Measurements from ENCODE around the gene INPP5A. TPM values are rescaled to one million over a fixed set of nuclear protein-coding genes. Genes with fewer than 3 reads are reported as not detected.

The INPP5A gene
- total and polyA plus RNA-seq, 11 donors: 38.6 to 179 (median 102) TPM

DNA sequence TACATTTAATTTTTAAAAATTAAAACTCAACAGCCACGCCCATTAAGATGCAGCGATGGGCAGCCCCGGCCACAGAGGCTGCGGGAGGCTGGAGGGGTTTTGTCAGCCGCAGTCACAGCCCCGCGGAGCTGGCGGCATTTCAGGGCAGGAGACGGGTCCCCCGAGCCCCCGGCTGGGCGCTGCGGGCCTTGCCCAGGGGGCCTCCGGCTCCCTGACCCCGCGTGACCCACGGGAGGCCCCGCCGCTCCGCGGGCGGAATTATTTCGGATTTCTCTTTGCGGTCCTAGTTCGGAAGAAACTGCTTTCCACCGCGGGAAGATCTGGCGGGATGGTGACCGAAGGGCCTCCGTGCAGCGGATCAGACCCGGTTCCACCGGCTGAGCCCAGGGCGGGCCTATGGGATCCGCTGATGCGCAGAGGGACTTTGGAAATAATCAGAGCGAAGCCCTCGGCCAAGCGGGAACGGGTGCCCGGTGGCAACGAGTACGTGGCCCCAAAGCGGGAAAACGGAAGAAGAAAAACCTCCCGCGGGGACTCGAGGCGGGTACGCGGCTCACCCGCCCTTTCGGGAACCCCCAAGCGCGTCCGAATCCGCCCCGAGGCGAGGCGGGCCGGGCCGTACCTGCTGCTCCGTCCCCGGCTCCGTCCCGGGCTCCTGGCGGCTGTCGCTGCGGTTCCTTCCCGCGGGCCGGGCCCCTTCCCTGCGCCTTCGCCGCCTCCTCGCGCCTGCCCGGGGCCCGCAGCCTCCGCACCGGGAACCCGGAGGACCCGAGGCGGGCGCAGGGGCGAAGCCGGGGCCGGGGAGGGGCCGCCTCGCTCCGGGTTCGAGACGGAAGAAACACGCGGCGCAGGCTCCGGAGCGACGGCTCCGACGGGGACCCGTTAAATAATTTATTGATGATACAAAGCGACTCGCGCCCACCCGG lies 246.6 kb downstream of the INPP5A start:
- H3K4me1 ChIP-seq: peaks cover 0 to 47% (median 14%) of the 10 kb centered on the region in 12 donors
- H3K4me3 ChIP-seq: no peak overlapping the region
- H3K9me3 ChIP-seq: no peaks in the 10 kb centered on the region
- H3K27ac ChIP-seq: no peak overlapping the region
- H3K27me3 ChIP-seq: peaks cover 47 to 62% (median 52%) of the 10 kb centered on the region in 9 donors
- H3K36me3 ChIP-seq: peaks cover 0 to 42% (median 30%) of the 10 kb centered on the region in 9 donors
- ATAC-seq (no peak), DNase-seq (no peak)
- TF ChIP-seq CTCF (IDR thresholded peaks at IDR 0.05): no peak
- TF ChIP-seq POLR2A (IDR thresholded peaks at IDR 0.05): no peak
- intact Hi-C loops (cut with DNase I): no loop called here
- WGBS, 4 donors: 17 to 24% (median 21%) methylated on average over 65 to 106 of the region's 106 CpGs

DNA sequence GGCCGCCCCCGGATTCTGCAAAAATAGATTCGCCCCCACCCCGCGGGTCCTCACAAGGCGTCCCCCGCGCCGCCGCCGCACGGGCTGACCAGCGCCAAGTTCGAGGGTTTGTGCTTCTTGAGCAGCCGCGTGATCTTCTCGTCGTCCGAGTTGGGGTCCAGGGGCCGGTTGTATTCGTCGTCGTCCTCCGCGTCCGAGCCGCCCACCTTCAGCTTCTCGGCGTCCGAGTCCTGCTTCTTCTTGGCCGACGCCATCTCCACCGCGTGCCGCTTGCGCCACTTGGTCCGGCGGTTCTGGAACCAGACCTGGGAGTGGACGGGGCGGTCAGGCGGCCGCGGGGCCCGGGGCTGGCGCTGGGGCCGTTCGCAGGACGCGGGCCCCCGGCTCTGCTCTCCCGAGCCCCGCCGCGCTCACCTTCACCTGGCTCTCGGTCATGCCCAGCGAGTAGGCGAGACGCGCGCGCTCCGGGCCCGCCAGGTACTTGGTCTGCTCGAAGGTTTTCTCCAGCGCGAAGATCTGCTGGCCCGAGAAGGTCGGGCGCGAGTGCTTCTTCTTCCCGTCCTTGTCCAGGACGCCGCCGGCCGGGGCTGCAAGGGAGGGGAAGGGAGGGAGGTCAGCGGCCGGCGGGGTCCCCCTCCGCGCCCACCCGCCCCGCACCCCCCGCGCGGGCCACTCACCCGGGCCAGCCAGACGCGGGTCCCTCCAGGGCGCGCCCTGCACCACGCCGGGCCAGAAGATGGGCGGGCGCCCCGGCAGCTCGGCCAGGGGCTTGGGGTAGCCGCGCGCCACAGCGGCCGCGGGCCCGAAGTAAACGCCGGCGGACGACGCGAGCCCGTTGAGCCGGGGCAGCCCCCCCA lies 247.5 kb downstream of the INPP5A start:
- intact Hi-C loops (cut with DNase I): loop anchor here in 3 of 10 donors (5.0 kb wide), 1 partner anchor 128 kb away; no protein-coding TSS in a partner anchor
- Histone ChIP-seq H3K36me3 (peaks cover 0 to 33% (median 24%) of the 10 kb centered on the region in 9 donors), H3K4me3 (peak overlapping the region in 2 of 12 donors; percentile 19 to 32), H3K9me3 (no peaks in the 10 kb centered on the region), H3K27me3 (peaks cover 47 to 71% (median 59%) of the 10 kb centered on the region in 9 donors), H3K4me1 (peaks cover 0 to 47% (median 14%) of the 10 kb centered on the region in 12 donors), H3K27ac (no peak overlapping the region)
- WGBS, 4 donors: 4 to 6% (median 5%) methylated on average over 37 to 111 of the region's 111 CpGs
- ATAC-seq: no peak
- no peak for TF ChIP-seq POLR2A (IDR thresholded peaks at IDR 0.05)
- no peak for TF ChIP-seq CTCF (IDR thresholded peaks at IDR 0.05)
- DNase-seq: no peak

DNA sequence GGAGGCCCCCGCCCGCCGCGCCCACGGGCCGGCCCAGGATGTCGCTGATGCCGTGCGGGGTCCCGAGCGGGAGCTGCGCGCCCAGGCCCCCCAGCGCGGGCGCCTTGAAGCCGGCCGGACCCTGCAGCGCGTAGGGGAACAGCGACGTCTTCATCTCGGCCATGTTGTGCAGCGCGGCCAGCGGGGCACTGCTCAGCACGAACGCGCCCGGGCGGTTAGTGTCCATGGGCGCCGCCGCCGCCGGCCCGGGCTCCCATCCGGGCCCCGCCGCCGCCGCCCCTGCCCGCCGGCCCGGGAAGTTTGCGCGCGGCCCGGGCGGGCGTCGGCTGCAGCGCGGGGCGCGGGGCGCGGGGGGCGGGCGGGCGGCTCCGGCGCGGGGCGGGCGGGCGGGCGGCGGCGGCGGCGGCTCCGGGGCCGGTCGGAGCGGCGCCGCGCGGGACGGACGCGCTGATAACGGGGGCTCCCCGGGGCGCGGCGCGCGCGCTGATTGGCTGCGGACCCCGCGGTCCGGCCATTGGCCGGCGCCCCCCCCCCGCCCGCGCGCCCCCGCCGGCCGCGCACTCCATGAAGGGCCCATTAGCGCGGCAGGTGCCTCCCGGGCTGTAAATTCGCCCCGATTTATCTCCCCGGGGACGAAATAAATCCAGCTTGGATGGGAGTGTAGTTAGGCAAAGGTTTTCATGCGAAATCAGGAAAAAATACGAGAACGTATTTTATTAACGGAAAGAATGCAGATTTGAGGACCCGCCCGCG lies 248.3 kb downstream of the INPP5A start, which contains the start of gene NKX6-2:
TSS of gene NKX6-2 (minus strand) at position 425 of the 753 bp plus-strand sequence. CDS start at position 226, 199 bp downstream.
- Histone ChIP-seq H3K27ac (no peak within 1 kb of the TSS), H3K36me3 (peaks cover 0 to 28% (median 21%) of the 10 kb centered on the region in 9 donors), H3K27me3 (peaks cover 47 to 73% (median 67%) of the 10 kb centered on the region in 9 donors), H3K4me3 (peak within 1 kb of the TSS in 5 of 12 donors; percentile 0 to 32 (median 10)), H3K9me3 (no peaks in the 10 kb centered on the region), H3K4me1 (peaks cover 0 to 47% (median 14%) of the 10 kb centered on the region in 12 donors)
- WGBS, 4 donors: 1 to 6% (median 1%) methylated on average over 16 to 119 of the region's 119 CpGs
- intact Hi-C loops (cut with DNase I): loop anchor here in 3 of 10 donors (5.0 kb wide), 1 partner anchor 129 kb away; no protein-coding TSS in a partner anchor
- ATAC-seq: no peak
- DNase-seq: no peak
- TF ChIP-seq CTCF (IDR thresholded peaks at IDR 0.05) (no peak), POLR2A (IDR thresholded peaks at IDR 0.05) (no peak)
